Osteocyte (in vitro differentiated cells): ENCODE data around the gene AGO4. TPM values are rescaled to one million over a fixed set of nuclear protein-coding genes. Genes with fewer than 3 reads are reported as not detected.
A peak's percentile ranks its signal among the peaks of the same experiment; 100 is the strongest.

Experiments used
- DNase-seq: peaks from one replicate; pipeline ENCODE4 v3.0.0; 2021; ENCODE audit warnings: mixed read lengths; ENCODE audit not compliant: unreplicated experiment; ENCODE audit errors: extremely low spot score
- H3K27ac Mint-ChIP-seq: one replicate; pipeline ENCODE4 v1.8.0; 2021; ENCODE audit warnings: mild to moderate bottlenecking, mixed read lengths; ENCODE audit not compliant: unreplicated experiment
- H3K27me3 Mint-ChIP-seq: one replicate; pipeline ENCODE4 v1.8.0; 2021; ENCODE audit warnings: mixed read lengths; ENCODE audit not compliant: unreplicated experiment
- H3K36me3 Mint-ChIP-seq: one replicate; pipeline ENCODE4 v1.8.0; 2021; ENCODE audit warnings: mixed read lengths; ENCODE audit not compliant: unreplicated experiment
- H3K4me1 Mint-ChIP-seq: one replicate; pipeline ENCODE4 v1.8.0; 2021; ENCODE audit warnings: mixed read lengths; ENCODE audit not compliant: unreplicated experiment
- H3K4me3 Mint-ChIP-seq: one replicate; pipeline ENCODE4 v1.8.0; 2021; ENCODE audit warnings: mild to moderate bottlenecking, moderate library complexity, mixed read lengths; ENCODE audit not compliant: unreplicated experiment
- H3K9me3 Mint-ChIP-seq: one replicate; pipeline ENCODE4 v1.8.0; 2021; ENCODE audit warnings: mixed read lengths; ENCODE audit not compliant: unreplicated experiment
- total RNA-seq: library from RNA; stranded (reverse); gene quantifications from 2 replicates; pipeline ENCODE4 v1.2.1, GENCODE V29; 2021
- TF ChIP-seq, protein P1 (sequence below): fragments of 200-600 bp; sonication (generic); IDR thresholded peaks from 2 replicates; pipeline ENCODE4 v1.5.0; 2021; ENCODE audit warnings: antibody characterized with exemption, mild to moderate bottlenecking, moderate library complexity

AGO4 gene
- total RNA-seq, 1 donor from 2014 or later: 10.1 TPM

DNA sequence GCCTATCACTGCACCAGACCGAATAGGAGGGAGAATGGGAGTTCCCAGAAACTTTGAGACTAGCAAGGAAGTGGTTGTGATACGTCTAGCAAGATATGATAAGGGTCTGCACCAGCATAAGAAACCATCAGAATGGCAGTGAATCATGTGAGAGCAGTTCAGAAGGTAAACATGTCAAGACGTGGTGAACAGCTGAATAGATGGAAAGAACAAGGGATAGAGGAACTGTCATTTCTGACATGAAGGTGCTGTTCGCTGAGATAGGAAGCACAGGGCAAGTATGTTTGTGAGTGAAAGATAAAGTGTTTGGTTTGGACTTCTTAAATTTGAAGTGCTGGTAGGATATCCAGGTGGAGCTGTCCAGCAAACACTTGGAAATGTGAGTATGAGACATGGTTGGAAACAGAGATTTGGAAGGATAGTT is 74.0 kb downstream of the AGO4 start:
- peaks cover 33% of the 10 kb centered on the region for H3K4me1 Mint-ChIP-seq
- peak overlapping the region; percentile 36 for H3K4me3 Mint-ChIP-seq
- no peak overlapping the region for H3K27ac Mint-ChIP-seq
- H3K36me3 Mint-ChIP-seq: no peaks in the 10 kb centered on the region
- DNase-seq: no peak
- TF ChIP-seq, protein P1, sequence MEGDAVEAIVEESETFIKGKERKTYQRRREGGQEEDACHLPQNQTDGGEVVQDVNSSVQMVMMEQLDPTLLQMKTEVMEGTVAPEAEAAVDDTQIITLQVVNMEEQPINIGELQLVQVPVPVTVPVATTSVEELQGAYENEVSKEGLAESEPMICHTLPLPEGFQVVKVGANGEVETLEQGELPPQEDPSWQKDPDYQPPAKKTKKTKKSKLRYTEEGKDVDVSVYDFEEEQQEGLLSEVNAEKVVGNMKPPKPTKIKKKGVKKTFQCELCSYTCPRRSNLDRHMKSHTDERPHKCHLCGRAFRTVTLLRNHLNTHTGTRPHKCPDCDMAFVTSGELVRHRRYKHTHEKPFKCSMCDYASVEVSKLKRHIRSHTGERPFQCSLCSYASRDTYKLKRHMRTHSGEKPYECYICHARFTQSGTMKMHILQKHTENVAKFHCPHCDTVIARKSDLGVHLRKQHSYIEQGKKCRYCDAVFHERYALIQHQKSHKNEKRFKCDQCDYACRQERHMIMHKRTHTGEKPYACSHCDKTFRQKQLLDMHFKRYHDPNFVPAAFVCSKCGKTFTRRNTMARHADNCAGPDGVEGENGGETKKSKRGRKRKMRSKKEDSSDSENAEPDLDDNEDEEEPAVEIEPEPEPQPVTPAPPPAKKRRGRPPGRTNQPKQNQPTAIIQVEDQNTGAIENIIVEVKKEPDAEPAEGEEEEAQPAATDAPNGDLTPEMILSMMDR: no peak
- no peaks in the 10 kb centered on the region for H3K9me3 Mint-ChIP-seq
- H3K27me3 Mint-ChIP-seq: no peaks in the 10 kb centered on the region

DNA sequence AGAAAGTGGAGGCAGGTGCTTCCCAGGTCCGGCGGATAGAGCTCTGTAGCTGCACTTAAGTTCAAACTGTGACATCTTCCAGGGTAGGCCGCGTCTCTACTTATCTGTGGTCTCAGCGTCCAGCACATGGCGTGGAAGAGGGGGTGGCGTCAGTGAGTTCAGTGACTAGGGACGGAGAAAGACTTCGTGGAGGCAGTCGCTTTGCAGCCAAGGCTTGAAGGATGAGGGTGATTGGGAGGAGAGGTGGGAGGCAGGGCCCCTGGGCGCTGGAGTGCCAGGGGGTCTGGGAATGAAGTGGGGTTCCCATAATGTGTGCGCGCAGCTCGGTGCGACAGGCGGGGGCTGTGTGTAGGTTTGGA is 74.7 kb downstream of the AGO4 start:
- H3K36me3 Mint-ChIP-seq: no peaks in the 10 kb centered on the region
- DNase-seq: no peak
- peak overlapping the region; percentile 36 for H3K4me3 Mint-ChIP-seq
- H3K4me1 Mint-ChIP-seq: peaks cover 39% of the 10 kb centered on the region
- no peaks in the 10 kb centered on the region for H3K9me3 Mint-ChIP-seq
- no peaks in the 10 kb centered on the region for H3K27me3 Mint-ChIP-seq
- TF ChIP-seq, protein P1: no peak
- no peak overlapping the region for H3K27ac Mint-ChIP-seq

DNA sequence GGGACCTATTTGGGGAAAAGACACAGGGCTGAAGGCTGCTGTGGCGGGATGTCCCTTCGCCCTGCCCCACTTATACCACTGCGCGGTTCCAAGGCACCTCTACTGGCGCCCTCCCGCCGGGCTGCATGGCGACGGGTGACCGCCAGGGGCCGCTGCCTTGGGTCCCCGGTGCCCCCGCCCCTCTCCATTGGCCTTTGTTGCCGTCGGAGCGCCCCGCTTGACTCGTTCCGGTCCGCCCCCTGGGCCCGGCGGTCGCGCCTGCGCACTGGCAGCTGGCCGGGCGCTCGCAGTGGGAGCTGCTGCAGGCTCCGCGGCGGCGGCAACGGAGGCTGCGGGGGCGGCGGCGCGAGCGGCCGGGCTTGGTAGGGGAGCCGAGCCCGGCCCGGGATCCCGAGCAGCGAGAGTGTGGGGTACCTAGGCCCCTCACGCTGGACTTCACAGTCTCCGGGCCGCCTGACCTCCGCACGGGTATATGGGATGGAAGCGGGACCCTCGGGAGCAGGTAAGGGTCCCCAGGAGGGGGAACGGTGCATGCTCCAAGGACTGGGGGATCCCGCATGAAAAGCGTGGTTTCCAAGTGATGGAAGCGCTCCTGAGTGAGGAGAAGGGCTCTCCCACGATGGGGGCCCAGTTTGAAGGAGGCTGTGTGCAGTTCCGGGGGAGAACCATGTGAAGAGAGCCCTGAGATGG is 75.3 kb downstream of the AGO4 start, which contains the start of gene AGO1:
Gene AGO1 (plus strand): TSS at position 265 of the 690 bp plus-strand sequence. CDS start 213 bp downstream, at position 478.
- TF ChIP-seq, protein P1: peak; percentile 97
- H3K4me1 Mint-ChIP-seq: peaks cover 39% of the 10 kb centered on the region
- H3K4me3 Mint-ChIP-seq: peak within 1 kb of the TSS; percentile 96
- H3K27ac Mint-ChIP-seq: peak within 1 kb of the TSS; percentile 59
- no peaks in the 10 kb centered on the region for H3K27me3 Mint-ChIP-seq
- H3K9me3 Mint-ChIP-seq: no peaks in the 10 kb centered on the region
- H3K36me3 Mint-ChIP-seq: no peaks in the 10 kb centered on the region
- peak; percentile 99 for DNase-seq

DNA sequence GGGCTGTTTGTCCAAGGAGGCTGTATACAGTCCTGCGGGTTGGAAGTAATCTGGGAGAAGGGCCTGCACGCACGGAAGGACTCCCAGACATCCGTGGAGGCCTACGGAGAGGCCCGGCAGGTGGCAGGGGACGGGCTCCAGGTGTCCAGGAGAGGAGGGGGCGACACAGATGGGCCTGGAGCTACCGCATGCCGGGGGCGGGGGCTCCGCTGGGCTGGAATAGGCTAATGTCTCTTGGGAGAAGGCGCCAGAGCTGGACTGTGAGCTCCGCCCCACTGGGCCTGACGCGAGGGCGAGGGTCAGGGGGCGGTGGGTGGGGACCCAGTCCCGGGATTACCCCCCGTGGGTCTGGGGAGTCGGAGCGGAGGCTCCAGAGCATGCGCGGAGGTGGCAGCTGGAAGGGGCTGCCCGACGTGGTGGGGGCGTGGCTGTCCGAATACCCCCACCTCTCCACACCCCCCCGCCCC is 75.9 kb downstream of the AGO4 start:
- H3K4me1 Mint-ChIP-seq: peaks cover 39% of the 10 kb centered on the region
- H3K27ac Mint-ChIP-seq: peak overlapping the region; percentile 59
- TF ChIP-seq, protein P1: no peak
- no peaks in the 10 kb centered on the region for H3K27me3 Mint-ChIP-seq
- DNase-seq: no peak
- H3K9me3 Mint-ChIP-seq: no peaks in the 10 kb centered on the region
- H3K4me3 Mint-ChIP-seq: peak overlapping the region; percentile 96
- peaks cover 4% of the 10 kb centered on the region for H3K36me3 Mint-ChIP-seq

DNA sequence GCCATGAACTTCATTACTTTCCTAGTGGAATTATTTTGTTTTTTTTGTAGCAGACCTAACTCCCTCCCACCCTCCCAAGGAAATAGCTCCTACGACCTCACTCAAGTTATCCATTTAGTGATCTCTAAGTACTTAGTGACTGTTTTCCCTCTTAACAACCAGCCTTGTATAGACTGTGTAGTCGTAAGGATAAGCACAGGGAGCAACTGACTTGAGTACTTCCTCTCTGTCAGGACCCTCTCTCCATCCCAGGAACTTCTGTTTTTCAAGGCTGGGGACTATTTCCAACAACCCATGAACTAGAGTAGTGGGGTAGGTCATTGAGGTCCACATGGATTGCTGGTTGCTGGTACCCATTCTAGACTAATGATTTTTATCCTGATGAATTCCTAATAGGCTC is 77.1 kb downstream of the AGO4 start:
- peaks cover 7% of the 10 kb centered on the region for H3K36me3 Mint-ChIP-seq
- peak overlapping the region; percentile 43 for H3K27ac Mint-ChIP-seq
- TF ChIP-seq, protein P1: no peak
- H3K4me1 Mint-ChIP-seq: peaks cover 39% of the 10 kb centered on the region
- no peak overlapping the region for H3K4me3 Mint-ChIP-seq
- no peaks in the 10 kb centered on the region for H3K9me3 Mint-ChIP-seq
- no peaks in the 10 kb centered on the region for H3K27me3 Mint-ChIP-seq
- no peak for DNase-seq
